ENCODE results near the gene ZNRD2. TPM values are rescaled to one million over a fixed set of nuclear protein-coding genes. Genes with fewer than 3 reads are reported as not detected.

The ZNRD2 gene
- total RNA-seq, 4 donors from 2014 or later: 41.1 to 56.1 (median 50.1) TPM

- DNase-seq (ENCODE audit: low spot score) (no peak), ATAC-seq (ENCODE audit: low FRiP score) (peak; percentile 43)
- TF ChIP-seq CTCF (IDR thresholded peaks at IDR 0.05): no peak
These were observed 18.1 kb downstream of the ZNRD2 start for GRCh38 chr11:65588199-65589054.

DNA sequence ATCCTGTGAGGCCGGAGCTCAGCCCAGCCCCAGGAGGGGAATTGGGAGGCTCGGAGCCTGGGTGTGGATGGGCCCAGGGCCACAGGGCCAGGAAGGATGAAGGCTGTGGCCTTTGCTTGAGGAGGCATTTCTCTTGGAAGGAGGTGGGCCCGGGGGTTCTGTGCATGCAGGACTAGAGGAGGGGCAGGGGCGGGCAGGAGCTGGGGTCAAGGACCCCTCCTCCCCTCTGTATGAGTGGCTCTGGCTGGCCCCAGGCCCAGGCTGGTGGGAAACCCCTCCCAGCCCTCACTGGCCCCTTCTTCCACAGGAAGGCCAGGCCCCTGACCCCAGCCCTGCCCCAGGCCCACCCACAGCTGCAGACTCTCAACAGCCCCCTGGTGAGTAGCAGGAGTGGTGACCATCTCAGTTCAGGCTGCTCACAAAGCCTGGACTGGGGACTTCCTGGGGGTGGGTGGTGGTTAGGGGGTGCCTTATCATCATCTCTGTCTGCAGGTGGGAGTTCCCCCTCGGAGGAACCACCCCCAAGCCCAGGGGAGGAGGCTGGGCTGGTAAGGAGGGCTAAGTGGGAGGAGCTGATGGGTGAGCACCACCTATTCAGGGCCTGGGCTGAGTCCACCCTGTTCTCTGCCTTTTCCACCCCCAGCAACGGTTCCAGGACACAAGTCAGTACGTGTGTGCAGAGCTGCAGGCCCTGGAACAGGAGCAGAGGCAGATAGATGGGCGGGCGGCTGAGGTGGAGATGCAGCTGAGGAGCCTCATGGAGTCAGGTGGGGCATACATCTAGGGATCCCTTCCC is 19.4 kb downstream of the ZNRD2 start:
- no peak for ATAC-seq (ENCODE audit: low FRiP score)
- DNase-seq (ENCODE audit: low spot score): no peak
- TF ChIP-seq CTCF (IDR thresholded peaks at IDR 0.05): no peak

DNA sequence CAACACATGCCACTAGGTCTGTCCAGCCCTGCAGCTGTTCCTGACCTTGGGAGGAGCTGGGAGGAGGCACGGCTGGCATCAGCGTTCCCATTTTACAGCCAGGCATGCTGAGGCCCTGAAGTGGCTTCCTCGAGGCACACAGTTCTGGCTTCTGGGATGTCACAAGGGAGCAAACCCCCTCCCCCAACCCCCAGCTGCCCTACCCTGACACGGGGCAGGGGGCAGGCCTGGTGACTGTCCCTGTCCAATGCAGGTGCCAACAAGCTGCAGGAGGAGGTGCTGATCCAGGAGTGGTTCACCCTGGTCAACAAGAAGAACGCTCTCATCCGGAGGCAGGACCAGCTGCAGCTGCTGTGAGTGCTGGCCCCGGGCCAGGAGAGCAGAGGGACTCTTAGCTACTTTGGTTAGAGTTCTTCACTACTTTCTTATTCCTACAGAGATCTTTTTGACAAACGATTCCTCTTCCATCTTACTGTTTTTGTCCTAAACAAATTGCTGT is 20.0 kb downstream of the ZNRD2 start:
- ATAC-seq (ENCODE audit: low FRiP score): no peak
- no peak for DNase-seq (ENCODE audit: low spot score)
- no peak for TF ChIP-seq CTCF (IDR thresholded peaks at IDR 0.05)

GRCh38 chr11:65591939-65592857 is 21.9 kb downstream of the ZNRD2 start:
- no peak for TF ChIP-seq CTCF (IDR thresholded peaks at IDR 0.05)
- no peak for ATAC-seq (ENCODE audit: low FRiP score)
- DNase-seq (ENCODE audit: low spot score): no peak

GRCh38 chr11:65592858-65593517 is 22.7 kb downstream of the ZNRD2 start:
- no peak for TF ChIP-seq CTCF (IDR thresholded peaks at IDR 0.05)
- DNase-seq (ENCODE audit: low spot score) (no peak), ATAC-seq (ENCODE audit: low FRiP score) (no peak)
